ENCODE measurements around the gene MUC6. TPM values are rescaled to one million over a fixed set of nuclear protein-coding genes. Genes with fewer than 3 reads are reported as not detected.

The MUC6 gene
- total RNA-seq, 1 experiment from 2014 or later = 0.49 TPM

GRCh38 chr11:971731-972365 is 64.7 kb downstream of the MUC6 start:
- TF ChIP-seq TCF7L2 (IDR thresholded peaks at IDR 0.05; ENCODE audit: low read depth, low read length) (no peak), REST (IDR thresholded peaks at IDR 0.05; ENCODE audit: insufficient read depth in 1 of 2, low read depth in 2 of 2, low read length in 1 of 2) (no peak), POLR2AphosphoS5 (IDR thresholded peaks at IDR 0.05; ENCODE audit: low read depth, low read length) (no peak), SIN3A (IDR thresholded peaks at IDR 0.05; ENCODE audit: borderline replicate concordance, insufficient read depth, low read depth, low read length) (no peak)
- TF ChIP-seq, protein P1, sequence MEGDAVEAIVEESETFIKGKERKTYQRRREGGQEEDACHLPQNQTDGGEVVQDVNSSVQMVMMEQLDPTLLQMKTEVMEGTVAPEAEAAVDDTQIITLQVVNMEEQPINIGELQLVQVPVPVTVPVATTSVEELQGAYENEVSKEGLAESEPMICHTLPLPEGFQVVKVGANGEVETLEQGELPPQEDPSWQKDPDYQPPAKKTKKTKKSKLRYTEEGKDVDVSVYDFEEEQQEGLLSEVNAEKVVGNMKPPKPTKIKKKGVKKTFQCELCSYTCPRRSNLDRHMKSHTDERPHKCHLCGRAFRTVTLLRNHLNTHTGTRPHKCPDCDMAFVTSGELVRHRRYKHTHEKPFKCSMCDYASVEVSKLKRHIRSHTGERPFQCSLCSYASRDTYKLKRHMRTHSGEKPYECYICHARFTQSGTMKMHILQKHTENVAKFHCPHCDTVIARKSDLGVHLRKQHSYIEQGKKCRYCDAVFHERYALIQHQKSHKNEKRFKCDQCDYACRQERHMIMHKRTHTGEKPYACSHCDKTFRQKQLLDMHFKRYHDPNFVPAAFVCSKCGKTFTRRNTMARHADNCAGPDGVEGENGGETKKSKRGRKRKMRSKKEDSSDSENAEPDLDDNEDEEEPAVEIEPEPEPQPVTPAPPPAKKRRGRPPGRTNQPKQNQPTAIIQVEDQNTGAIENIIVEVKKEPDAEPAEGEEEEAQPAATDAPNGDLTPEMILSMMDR (IDR thresholded peaks at IDR 0.05) = no peak
- Histone ChIP-seq H3K4me3 (ENCODE audit: low read depth in 2 of 2, low read length in 2 of 2) (no peak overlapping the region), H3K9me3 (ENCODE audit: control insufficient read depth, insufficient read depth, low read depth, low read length) (no peaks in the 10 kb centered on the region), H3K36me3 (ENCODE audit: control insufficient read depth, insufficient read depth, low read length) (peaks cover 6% of the 10 kb centered on the region; the same call in 1 of the 2 replicates), H3K27ac (ENCODE audit: low read length) (no peak overlapping the region), H3K4me1 (ENCODE audit: control insufficient read depth, insufficient read depth, low read length) (no peaks in the 10 kb centered on the region), H3K27me3 (ENCODE audit: control insufficient read depth, insufficient read depth, low read length) (no peaks in the 10 kb centered on the region)
- in situ Hi-C loops (cut with HindIII; ENCODE audit: low pct_unique_long_range_greater_than_20kb, low sequenced_read_pairs) (no loop called here), intact Hi-C loops (cut with micrococcal nuclease; ENCODE audit: unreplicated experiment) (no loop called here)
- DNase-seq (ENCODE audit: low read depth, low spot score) (no peak), ATAC-seq (no peak)
- CTCF ChIA-PET = no interaction called here
- POLR2A ChIA-PET = interaction anchor here (0.6 kb wide), 1 partner anchor 12 kb away, joined by 3 read pairs; no protein-coding TSS in a partner anchor
- no TSS peak for BruUV-seq (replicated peaks)

GRCh38 chr11:971092-971690 is 65.3 kb downstream of the MUC6 start:
- ATAC-seq (no peak), DNase-seq (ENCODE audit: low read depth, low spot score) (no peak)
- Histone ChIP-seq H3K27ac (ENCODE audit: low read length) (no peak overlapping the region), H3K4me3 (ENCODE audit: low read depth in 2 of 2, low read length in 2 of 2) (no peak overlapping the region), H3K9me3 (ENCODE audit: control insufficient read depth, insufficient read depth, low read depth, low read length) (no peaks in the 10 kb centered on the region), H3K27me3 (ENCODE audit: control insufficient read depth, insufficient read depth, low read length) (no peaks in the 10 kb centered on the region), H3K4me1 (ENCODE audit: control insufficient read depth, insufficient read depth, low read length) (no peaks in the 10 kb centered on the region), H3K36me3 (ENCODE audit: control insufficient read depth, insufficient read depth, low read length) (peaks cover 4% of the 10 kb centered on the region; the same call in 1 of the 2 replicates)
- intact Hi-C loops (cut with micrococcal nuclease; ENCODE audit: unreplicated experiment) = no loop called here
- TF ChIP-seq REST (IDR thresholded peaks at IDR 0.05; ENCODE audit: insufficient read depth in 1 of 2, low read depth in 2 of 2, low read length in 1 of 2) (no peak), TCF7L2 (IDR thresholded peaks at IDR 0.05; ENCODE audit: low read depth, low read length) (no peak), SIN3A (IDR thresholded peaks at IDR 0.05; ENCODE audit: borderline replicate concordance, insufficient read depth, low read depth, low read length) (no peak), POLR2AphosphoS5 (IDR thresholded peaks at IDR 0.05; ENCODE audit: low read depth, low read length) (no peak)
- TF ChIP-seq, protein P1 (IDR thresholded peaks at IDR 0.05) = no peak
- POLR2A ChIA-PET = no interaction called here
- in situ Hi-C loops (cut with HindIII; ENCODE audit: low pct_unique_long_range_greater_than_20kb, low sequenced_read_pairs) = no loop called here
- CTCF ChIA-PET = no interaction called here
- no TSS peak for BruUV-seq (replicated peaks)
